SK-N-SH (cell line): ENCODE results near the gene LTC4S.

Experiments
- EZH2phosphoT487 ChIP-seq: fragments of 200-600 bp; sonication (generic); IDR thresholded peaks from 2 replicates; pipeline ENCODE4 v1.6.1; 2017; ENCODE audit warnings: low read depth, mixed run types, mild to moderate bottlenecking, antibody characterized with exemption, moderate library complexity, borderline replicate concordance
- FOXJ3 ChIP-seq: sonication (generic); formaldehyde crosslinking; IDR thresholded peaks from 2 replicates; pipeline ENCODE4 v1.5.1; 2020; ENCODE audit warnings: mild to moderate bottlenecking, missing genetic modification reagents
- POLR2AphosphoS5 ChIP-seq: IDR thresholded peaks from 2 replicates; pipeline ENCODE4 v1.6.1; 2012; ENCODE audit warnings: low read depth, low read length
- RCOR1 ChIP-seq: fragments of 150-350 bp; IDR thresholded peaks from 2 replicates; pipeline ENCODE4 v1.6.1; 2017; ENCODE audit warnings: antibody characterized with exemption, low read length
- SIN3A ChIP-seq: IDR thresholded peaks from 2 replicates; pipeline ENCODE4 v1.6.1; 2012; ENCODE audit warnings: low read depth, mild to moderate bottlenecking, low read length, moderate library complexity, borderline replicate concordance
- SMC3 ChIP-seq: IDR thresholded peaks from 2 replicates; pipeline ENCODE4 v1.6.1; 2012; ENCODE audit warnings: low read depth, low read length, improper control_type of control experiment
- TF ChIP-seq, protein P1 (sequence below): fragments of 200-600 bp; sonication (generic); IDR thresholded peaks from 2 replicates; pipeline ENCODE4 v1.6.1; 2017; ENCODE audit warnings: antibody characterized with exemption, mild to moderate bottlenecking, moderate library complexity

DNA sequence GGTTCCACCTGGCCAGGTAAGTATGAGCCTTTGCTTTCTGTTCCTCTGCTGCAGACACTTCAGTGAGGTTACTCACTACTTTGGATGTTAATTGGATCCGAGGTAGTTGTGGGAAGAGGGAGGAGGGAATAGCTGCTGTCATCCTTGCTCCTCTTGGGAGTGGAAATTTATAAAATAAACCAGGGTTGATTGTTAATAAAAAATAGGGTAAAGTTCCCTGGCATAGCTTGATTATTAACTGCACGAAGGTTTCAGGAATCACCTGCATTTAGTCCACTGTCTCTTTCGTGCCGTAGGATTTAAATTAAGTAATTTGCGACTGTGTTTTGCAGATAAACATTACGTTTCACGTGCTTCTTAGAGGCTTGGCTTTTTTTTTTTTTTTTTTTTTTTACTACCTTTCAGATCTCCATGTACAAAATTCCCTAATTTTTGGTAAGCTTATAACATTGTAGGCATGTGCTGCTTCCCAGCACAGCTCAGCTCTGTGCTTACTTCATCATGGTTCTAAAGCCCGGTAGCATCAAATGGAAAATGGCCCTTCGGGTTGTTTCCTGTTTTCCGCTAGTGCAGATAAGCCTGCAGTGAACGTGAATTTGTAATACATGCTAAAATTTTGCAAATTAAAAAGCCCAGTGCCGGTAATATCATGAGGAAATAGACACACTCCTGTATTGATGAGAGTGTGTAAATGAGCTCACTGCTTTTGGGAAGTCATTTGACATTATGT lies 26.9 kb upstream of the LTC4S start:
- TF ChIP-seq, protein P1, sequence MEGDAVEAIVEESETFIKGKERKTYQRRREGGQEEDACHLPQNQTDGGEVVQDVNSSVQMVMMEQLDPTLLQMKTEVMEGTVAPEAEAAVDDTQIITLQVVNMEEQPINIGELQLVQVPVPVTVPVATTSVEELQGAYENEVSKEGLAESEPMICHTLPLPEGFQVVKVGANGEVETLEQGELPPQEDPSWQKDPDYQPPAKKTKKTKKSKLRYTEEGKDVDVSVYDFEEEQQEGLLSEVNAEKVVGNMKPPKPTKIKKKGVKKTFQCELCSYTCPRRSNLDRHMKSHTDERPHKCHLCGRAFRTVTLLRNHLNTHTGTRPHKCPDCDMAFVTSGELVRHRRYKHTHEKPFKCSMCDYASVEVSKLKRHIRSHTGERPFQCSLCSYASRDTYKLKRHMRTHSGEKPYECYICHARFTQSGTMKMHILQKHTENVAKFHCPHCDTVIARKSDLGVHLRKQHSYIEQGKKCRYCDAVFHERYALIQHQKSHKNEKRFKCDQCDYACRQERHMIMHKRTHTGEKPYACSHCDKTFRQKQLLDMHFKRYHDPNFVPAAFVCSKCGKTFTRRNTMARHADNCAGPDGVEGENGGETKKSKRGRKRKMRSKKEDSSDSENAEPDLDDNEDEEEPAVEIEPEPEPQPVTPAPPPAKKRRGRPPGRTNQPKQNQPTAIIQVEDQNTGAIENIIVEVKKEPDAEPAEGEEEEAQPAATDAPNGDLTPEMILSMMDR, result no peak
- TF ChIP-seq RCOR1 (no peak), SIN3A (no peak), EZH2phosphoT487 (no peak), SMC3 (no peak), FOXJ3 (no peak), POLR2AphosphoS5 (no peak)
